HCT116 (cell line): ENCODE data around the gene SLA2. TPM values are rescaled to one million over a fixed set of nuclear protein-coding genes. Genes with fewer than 3 reads are reported as not detected.

Experiments
- ATAC-seq: fragments of 200-7000 bp; cut with Tn5 transposase; 2 replicates; pipeline ENCODE4 v1.9.1; 2020; ENCODE audit warnings: mild to moderate bottlenecking, moderate library complexity
- BruUV-seq: library from RNA; stranded (reverse); fragments of 400-500 nt; replicated peaks from 2 replicates; lab custom pipeline; 2021; lab: Mats Ljungman, UMichigan
- CTCF ChIA-PET: fragments of 300-600 bp; sonication (Branson Sonifier 250); formaldehyde crosslinking; loops from one replicate; lab custom pipeline; 2021; ENCODE audit warnings: antibody characterized with exemption; lab: Charles Lee
- POLR2A ChIA-PET: fragments of 300-600, 350-600 bp; sonication (Branson Sonifier 250); formaldehyde crosslinking; loops from one replicate; lab custom pipeline; 2021; ENCODE audit warnings: antibody characterized with exemption; lab: Charles Lee
- RAD21 ChIA-PET, 2 experiments: fragments of 300-600 bp; sonication (Branson Sonifier 250); formaldehyde crosslinking; loops; one replicate each; lab custom pipeline; 2023; ENCODE audit warnings: low total read pairs in 2 of 2; ENCODE audit not compliant: uncharacterized antibody in 2 of 2, unreplicated experiment in 2 of 2, low non-redundant PET in 1 of 2; lab: Charles Lee
- DNase-seq: peaks from one replicate; pipeline ENCODE4 v3.0.0-alpha.2; 2010; ENCODE audit warnings: low read depth, low spot score
- H2AFZ ChIP-seq: fragments of 200-600 bp; shearing (Covaris generic), sonication (generic); 2 replicates; pipeline ENCODE4 v1.6.1; 2017; ENCODE audit warnings: low read depth, mixed run types, mixed read lengths, antibody characterized with exemption, low read length; ENCODE audit not compliant: poor library complexity, severe bottlenecking
- H3K27ac ChIP-seq: 2 replicates; pipeline ENCODE4 v1.5.1; 2012; ENCODE audit warnings: low read depth, low read length
- H3K27me3 ChIP-seq: fragments of 200-600 bp; sonication (generic); 2 replicates; pipeline ENCODE4 v1.6.1; 2016; ENCODE audit warnings: mixed run types, low read length, mixed read lengths; ENCODE audit not compliant: insufficient read depth
- H3K36me3 ChIP-seq, 2 experiments: fragments of 200-500 bp in 1 of 2; fragments of 200-600 bp in 1 of 2; sonication (Bioruptor generic) in 1 of 2; sonication (generic) in 1 of 2; 2 replicates each; pipeline versions ENCODE4 v1.5.1 to v1.6.1; 2014 to 2016; ENCODE audit warnings: low read length in 2 of 2, inconsistent platforms in 1 of 2, mixed read lengths in 1 of 2, mixed run types in 1 of 2; ENCODE audit not compliant: insufficient read depth in 2 of 2, control insufficient read depth in 1 of 2
- H3K4me1 ChIP-seq, 2 experiments: fragments of 200-600 bp in 1 of 2; sonication (generic) in 1 of 2; 2 replicates each; pipeline versions ENCODE4 v1.5.1 to v1.6.1; 2012 to 2017; ENCODE audit warnings: low read length in 2 of 2, inconsistent platforms in 1 of 2, mild to moderate bottlenecking in 1 of 2, mixed read lengths in 1 of 2, mixed run types in 1 of 2, moderate library complexity in 1 of 2; ENCODE audit not compliant: insufficient read depth in 2 of 2, control insufficient read depth in 1 of 2
- H3K4me2 ChIP-seq: fragments of 200-600 bp; sonication (generic); 2 replicates; pipeline ENCODE4 v1.6.1; 2017; ENCODE audit warnings: mixed run types, low read length, mixed read lengths
- H3K4me3 ChIP-seq, 2 experiments: fragments of 200-600 bp in 1 of 2; sonication (generic) in 1 of 2; replicated peaks in 1 of 2; 2 replicates each; pipeline ENCODE4 v1.5.1; 2011 to 2016; ENCODE audit warnings: low read length in 2 of 2, control low read depth in 1 of 2, low read depth in 1 of 2, mild to moderate bottlenecking in 1 of 2, mixed read lengths in 1 of 2, mixed run types in 1 of 2
- H3K79me2 ChIP-seq: fragments of 200-600 bp; sonication (generic); 2 replicates; pipeline ENCODE4 v1.6.1; 2017; ENCODE audit warnings: mild to moderate bottlenecking, mixed run types, low read length, moderate library complexity, mixed read lengths; ENCODE audit not compliant: insufficient read depth
- H3K9ac ChIP-seq: fragments of 200-600 bp; sonication (generic); 2 replicates; pipeline ENCODE4 v1.6.1; 2016; ENCODE audit warnings: low read length, mixed read lengths
- H3K9me2 ChIP-seq: fragments of 200-600 bp; sonication (generic), shearing (Covaris generic); 2 replicates; pipeline ENCODE4 v1.6.1; 2017; ENCODE audit warnings: mixed run types, mild to moderate bottlenecking, moderate library complexity; ENCODE audit not compliant: insufficient read depth
- H3K9me3 ChIP-seq, 2 experiments: fragments of 200-500 bp in 1 of 2; fragments of 200-600 bp in 1 of 2; sonication (Bioruptor generic) in 1 of 2; sonication (generic) in 1 of 2; 2 replicates each; pipeline ENCODE4 v1.6.1; 2014 to 2017; ENCODE audit warnings: low read length in 2 of 2, mixed read lengths in 2 of 2, inconsistent platforms in 1 of 2, low read depth in 1 of 2, mild to moderate bottlenecking in 1 of 2, mixed run types in 1 of 2, moderate library complexity in 1 of 2; ENCODE audit not compliant: control insufficient read depth in 1 of 2, insufficient read depth in 1 of 2
- H4K20me1 ChIP-seq: fragments of 200-600 bp; sonication (generic), shearing (Covaris generic); 2 replicates; pipeline ENCODE4 v1.6.1; 2017; ENCODE audit warnings: mixed run types, mild to moderate bottlenecking, moderate library complexity; ENCODE audit not compliant: insufficient read depth
- CBX3 ChIP-seq: IDR thresholded peaks from 2 replicates; pipeline ENCODE4 v1.6.1; 2012; ENCODE audit warnings: low read depth
- POLR2AphosphoS5 ChIP-seq: IDR thresholded peaks from 2 replicates; pipeline ENCODE4 v1.6.1; 2011; ENCODE audit warnings: mild to moderate bottlenecking, low read depth, low read length, moderate library complexity
- RAD21 ChIP-seq: IDR thresholded peaks from 2 replicates; pipeline ENCODE4 v1.6.1; 2012; ENCODE audit warnings: low read depth, mild to moderate bottlenecking
- YY1 ChIP-seq: IDR thresholded peaks from 2 replicates; pipeline ENCODE4 v1.6.1; 2011; ENCODE audit warnings: low read length, low read depth, moderate library complexity, mild to moderate bottlenecking; ENCODE audit not compliant: insufficient replicate concordance; ENCODE audit errors: extremely low read depth
- ZNF274 ChIP-seq: fragments of 200-500 bp; sonication (Bioruptor generic); IDR thresholded peaks from 2 replicates; pipeline ENCODE4 v1.6.1; 2014; ENCODE audit warnings: mild to moderate bottlenecking, low read depth, low read length, inconsistent platforms
- intact Hi-C: fragments of 100-400 bp; cut with micrococcal nuclease; formaldehyde crosslinking; loops from 2 replicates; pipeline ENCODE4 v1.10.0; 2022
- total RNA-seq: library from RNA; stranded (reverse); gene quantifications from one replicate; pipeline ENCODE4 v1.2.1, GENCODE V29; 2021; ENCODE audit not compliant: unreplicated experiment
- TF ChIP-seq, protein P1 (sequence below): IDR thresholded peaks from 2 replicates; pipeline ENCODE4 v1.6.1; 2012
- TF ChIP-seq, protein P2 (sequence below), 3 experiments: fragments of 200-600 bp in 1 of 3; sonication (generic) in 1 of 3; IDR thresholded peaks in 2 of 3; conservative IDR thresholded peaks in 1 of 3; 2 replicates each; pipeline ENCODE4 v1.5.1; 2012 to 2017; ENCODE audit warnings: low read depth in 2 of 3, low read length in 2 of 3, antibody characterized with exemption in 1 of 3, borderline replicate concordance in 1 of 3, control low read depth in 1 of 3, mild to moderate bottlenecking in 1 of 3, mixed read lengths in 1 of 3, mixed run types in 1 of 3, moderate library complexity in 1 of 3; ENCODE audit not compliant: insufficient read depth in 1 of 3

SLA2 gene
- total RNA-seq, 1 experiment from 2014 or later = 0.12 TPM

DNA sequence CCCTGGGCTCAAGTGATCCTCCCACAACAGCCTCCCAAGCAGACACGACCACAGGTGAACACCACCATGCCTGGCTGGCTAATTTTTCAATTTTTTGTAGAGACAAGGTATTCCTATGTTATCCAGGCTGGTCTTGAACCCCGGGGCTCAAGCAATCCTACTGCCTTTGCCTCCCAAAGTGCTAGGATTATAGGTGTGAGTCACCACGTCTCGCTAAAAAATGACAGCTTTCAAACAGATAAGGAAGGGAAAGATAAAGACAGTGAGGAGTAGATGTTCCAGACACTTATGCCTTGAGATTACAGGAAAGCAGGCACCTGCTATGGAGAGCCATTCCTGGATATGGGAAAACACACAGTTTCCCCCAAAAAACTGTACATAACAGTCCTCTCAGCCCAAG is 40.9 kb upstream of the SLA2 start:
- Histone ChIP-seq H3K4me2 (no peak overlapping the region), H3K4me3 (no peak overlapping the region), H3K9me3 (no peaks in the 10 kb centered on the region), H3K27me3 (no peaks in the 10 kb centered on the region), H2AFZ (no peak overlapping the region), H3K4me1 (no peaks in the 10 kb centered on the region), H3K9me2 (no peaks in the 10 kb centered on the region), H4K20me1 (no peaks in the 10 kb centered on the region)
- ATAC-seq = no peak
- intact Hi-C loops = no loop called here
- no TSS peak for BruUV-seq
- CTCF ChIA-PET = no interaction called here
- POLR2A ChIA-PET = no interaction called here
- no peak for DNase-seq
- TF ChIP-seq, protein P1, sequence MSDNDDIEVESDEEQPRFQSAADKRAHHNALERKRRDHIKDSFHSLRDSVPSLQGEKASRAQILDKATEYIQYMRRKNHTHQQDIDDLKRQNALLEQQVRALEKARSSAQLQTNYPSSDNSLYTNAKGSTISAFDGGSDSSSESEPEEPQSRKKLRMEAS = no peak
- no peak for TF ChIP-seq YY1
- TF ChIP-seq, protein P2, sequence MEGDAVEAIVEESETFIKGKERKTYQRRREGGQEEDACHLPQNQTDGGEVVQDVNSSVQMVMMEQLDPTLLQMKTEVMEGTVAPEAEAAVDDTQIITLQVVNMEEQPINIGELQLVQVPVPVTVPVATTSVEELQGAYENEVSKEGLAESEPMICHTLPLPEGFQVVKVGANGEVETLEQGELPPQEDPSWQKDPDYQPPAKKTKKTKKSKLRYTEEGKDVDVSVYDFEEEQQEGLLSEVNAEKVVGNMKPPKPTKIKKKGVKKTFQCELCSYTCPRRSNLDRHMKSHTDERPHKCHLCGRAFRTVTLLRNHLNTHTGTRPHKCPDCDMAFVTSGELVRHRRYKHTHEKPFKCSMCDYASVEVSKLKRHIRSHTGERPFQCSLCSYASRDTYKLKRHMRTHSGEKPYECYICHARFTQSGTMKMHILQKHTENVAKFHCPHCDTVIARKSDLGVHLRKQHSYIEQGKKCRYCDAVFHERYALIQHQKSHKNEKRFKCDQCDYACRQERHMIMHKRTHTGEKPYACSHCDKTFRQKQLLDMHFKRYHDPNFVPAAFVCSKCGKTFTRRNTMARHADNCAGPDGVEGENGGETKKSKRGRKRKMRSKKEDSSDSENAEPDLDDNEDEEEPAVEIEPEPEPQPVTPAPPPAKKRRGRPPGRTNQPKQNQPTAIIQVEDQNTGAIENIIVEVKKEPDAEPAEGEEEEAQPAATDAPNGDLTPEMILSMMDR (IDR thresholded peaks at IDR 0.05 in 2 of 3, conservative IDR thresholded peaks at IDR 0.05 in 1 of 3; ENCODE audit: borderline replicate concordance in 1 of 3, insufficient read depth in 1 of 3, low read depth in 2 of 3, low read length in 2 of 3) = no peak
- no peak for TF ChIP-seq CBX3
- no peak for TF ChIP-seq RAD21
- TF ChIP-seq ZNF274 = no peak
- TF ChIP-seq, all 23 proteins: peak for 0
- RAD21 ChIA-PET = no interaction called here
- Histone ChIP-seq H3K36me3 (no peaks in the 10 kb centered on the region; a peak in 1 of 4 replicates), H3K79me2 (no peaks in the 10 kb centered on the region), H3K27ac (no peak overlapping the region), H3K9ac (no peak overlapping the region)

DNA sequence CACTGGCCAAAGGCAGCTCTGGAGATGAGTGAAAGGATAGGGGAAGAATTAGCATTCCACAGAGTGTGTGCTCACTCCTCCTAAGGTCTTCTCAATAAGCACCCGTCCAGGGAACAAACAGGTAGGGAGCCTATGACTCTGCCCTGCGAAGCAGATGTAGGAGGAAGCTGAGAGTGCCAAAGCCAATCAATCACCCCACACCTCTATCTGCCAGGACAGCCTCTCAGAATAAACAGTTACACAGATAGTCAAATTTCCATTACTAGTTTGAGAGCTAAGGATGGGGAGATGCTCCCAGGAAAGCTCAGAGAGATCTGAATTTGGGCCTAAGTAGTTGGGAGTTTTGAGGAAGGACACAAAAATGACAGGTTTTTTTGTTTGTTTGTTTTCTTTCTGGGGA is 40.5 kb upstream of the SLA2 start:
- no peak for TF ChIP-seq CBX3
- TF ChIP-seq, protein P2 (IDR thresholded peaks at IDR 0.05 in 2 of 3, conservative IDR thresholded peaks at IDR 0.05 in 1 of 3; ENCODE audit: borderline replicate concordance in 1 of 3, insufficient read depth in 1 of 3, low read depth in 2 of 3, low read length in 2 of 3) = no peak
- TF ChIP-seq POLR2AphosphoS5 = no peak
- TF ChIP-seq, protein P1 = no peak
- TF ChIP-seq, all 23 proteins: peak for 0
- Histone ChIP-seq H3K27ac (no peak overlapping the region), H3K79me2 (no peaks in the 10 kb centered on the region), H3K9ac (no peak overlapping the region), H3K4me2 (no peak overlapping the region), H3K4me1 (no peaks in the 10 kb centered on the region), H3K9me2 (no peaks in the 10 kb centered on the region), H3K27me3 (no peaks in the 10 kb centered on the region), H3K4me3 (no peak overlapping the region), H4K20me1 (no peaks in the 10 kb centered on the region), H3K9me3 (no peaks in the 10 kb centered on the region), H3K36me3 (no peaks in the 10 kb centered on the region; a peak in 1 of 4 replicates), H2AFZ (no peak overlapping the region)
- ATAC-seq = no peak
- CTCF ChIA-PET = no interaction called here
- intact Hi-C loops = no loop called here
- POLR2A ChIA-PET = no interaction called here
- RAD21 ChIA-PET = no interaction called here
- DNase-seq = no peak
- BruUV-seq = no TSS peak
